HG03432 (cell line): Measurements from ENCODE around the gene GRK1.
"Not testable (repeated sequence)": the region's sequence is repeated elsewhere in the genome, so short reads cannot be mapped to it uniquely, and the experiment has no call there.

Experiments used
- ATAC-seq: cut with Tn5 transposase; IDR thresholded peaks from one replicate; pipeline ENCODE4 v1.9.1; 2021; ENCODE audit warnings: mild to moderate bottlenecking, moderate library complexity; ENCODE audit not compliant: unreplicated experiment

GRK1 gene

GRCh38 chr13:113664751-113665596 is 2.0 kb upstream of the GRK1 start:
- no peak for ATAC-seq

- ATAC-seq = no peak
Observed at GRCh38 chr13:113665597-113666328, 1.3 kb upstream of the GRK1 start.

- ATAC-seq = no peak
Observed at GRCh38 chr13:113666329-113666670, 719 bp upstream of the GRK1 start.

GRCh38 chr13:113667771-113668490 is 912 bp downstream of the GRK1 start:
- ATAC-seq = no peak

- no peak for ATAC-seq
Observed at GRCh38 chr13:113668491-113668971, 1.5 kb downstream of the GRK1 start.

- no peak for ATAC-seq
Observed at GRCh38 chr13:113669231-113669754, 2.3 kb downstream of the GRK1 start.

- ATAC-seq = no peak
Observed at GRCh38 chr13:113669755-113670341, 2.8 kb downstream of the GRK1 start.

GRCh38 chr13:113670541-113670940 is 3.5 kb downstream of the GRK1 start:
- no peak for ATAC-seq

- no peak for ATAC-seq
Observed at GRCh38 chr13:113671066-113672001, 4.3 kb downstream of the GRK1 start.

- ATAC-seq = no peak
Observed at GRCh38 chr13:113672002-113672651, 5.1 kb downstream of the GRK1 start.

GRCh38 chr13:113722921-113723320 is 55.9 kb downstream of the GRK1 start:
- ATAC-seq = no peak

- no peak for ATAC-seq
Observed at GRCh38 chr13:113723410-113724015, 56.5 kb downstream of the GRK1 start.

- ATAC-seq = no peak
Observed at GRCh38 chr13:113724016-113724758, 57.2 kb downstream of the GRK1 start.

- ATAC-seq = peak; percentile 95
Observed at GRCh38 chr13:113724780-113725315, 57.8 kb downstream of the GRK1 start.

- not testable (repeated sequence) for ATAC-seq
Observed at GRCh38 chr13:113725329-113726105, 58.5 kb downstream of the GRK1 start.

- ATAC-seq = not testable (repeated sequence)
Observed at GRCh38 chr13:113726106-113726821, 59.2 kb downstream of the GRK1 start.
